ENCODE results near the gene RAET1E.
"Not testable (repeated sequence)": the region's sequence is repeated elsewhere in the genome, so short reads cannot be mapped to it uniquely, and the experiment has no call there.

Gene RAET1E

GRCh38 chr6:149897855-149898744 lies at the start of gene RAET1E:
Gene RAET1E, minus strand, starts transcription at chr6:149898113. Its CDS starts 7,212 bp downstream, at chr6:149890901.
- no peak for DNase-seq

- DNase-seq = not testable (repeated sequence)
These were observed 49.6 kb upstream of the RAET1E start for GRCh38 chr6:149947533-149947932.

GRCh38 chr6:149946631-149947030 lies 48.7 kb upstream of the RAET1E start:
- DNase-seq = not testable (repeated sequence)

- not testable (repeated sequence) for DNase-seq
These were observed 47.4 kb upstream of the RAET1E start for GRCh38 chr6:149945276-149945675.

DNA sequence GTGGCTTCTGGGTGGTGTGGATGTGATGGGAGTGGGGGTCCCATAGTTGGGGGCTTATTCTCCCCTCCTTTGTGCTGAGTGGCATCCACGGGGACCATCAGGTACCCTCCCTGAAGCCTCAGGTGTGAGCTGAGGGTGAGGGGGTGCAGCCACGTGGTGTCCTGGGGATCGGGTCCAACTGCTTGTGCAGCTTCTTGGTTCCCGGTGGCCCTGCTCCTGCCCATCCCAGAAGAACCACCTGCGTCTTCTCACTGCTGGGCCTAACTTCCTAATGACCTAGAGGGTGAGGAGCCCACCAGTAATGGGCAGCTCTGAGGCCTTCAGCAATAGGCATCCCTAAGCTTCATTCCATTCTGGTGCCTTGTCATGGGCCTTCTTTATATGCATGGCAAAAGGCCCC lies 45.4 kb upstream of the RAET1E start:
- DNase-seq = not testable (repeated sequence)

- no peak for DNase-seq
These were observed 44.5 kb upstream of the RAET1E start for GRCh38 chr6:149942461-149942829.

DNA sequence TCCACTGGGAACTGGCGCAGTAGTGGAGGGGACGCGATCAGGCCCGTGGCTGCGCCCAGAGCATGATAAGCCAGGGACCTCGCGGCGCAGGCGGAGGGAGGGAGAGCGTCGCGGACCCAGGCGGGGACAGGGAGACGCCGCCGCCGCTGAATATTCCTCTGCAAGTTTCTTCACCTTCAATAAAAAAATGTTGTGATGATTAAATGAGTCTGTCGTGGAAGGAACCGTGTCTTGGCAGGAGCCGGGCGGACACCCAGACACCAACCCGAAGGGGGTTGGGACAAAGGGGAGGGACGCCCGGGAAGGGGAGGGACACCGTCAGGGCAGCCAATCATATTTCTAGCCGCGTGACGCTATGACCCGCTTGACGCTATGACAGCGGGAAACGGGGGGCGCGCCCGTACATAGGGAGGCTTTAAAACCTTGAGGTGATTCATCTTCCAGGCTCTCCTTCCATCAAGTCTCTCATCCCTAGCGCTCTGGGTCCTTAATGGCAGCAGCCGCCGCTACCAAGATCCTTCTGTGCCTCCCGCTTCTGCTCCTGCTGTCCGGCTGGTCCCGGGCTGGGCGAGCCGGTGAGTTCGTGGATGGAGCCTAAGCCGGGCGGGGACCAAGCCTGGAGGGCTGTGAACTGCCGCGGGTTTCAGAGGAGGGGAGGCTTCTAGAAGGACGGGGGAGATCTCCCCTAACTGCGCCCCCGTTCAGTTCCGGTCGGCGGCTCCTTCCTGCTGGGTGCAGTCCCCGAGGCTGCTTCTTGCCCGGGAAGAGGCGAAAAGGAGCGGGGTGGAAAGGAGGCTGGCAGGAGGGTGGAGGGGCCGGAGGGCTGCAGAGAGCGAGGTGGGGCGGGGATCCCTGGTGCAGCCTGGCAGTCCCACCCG lies 43.9 kb upstream of the RAET1E start, which contains the start of gene ULBP2:
Gene ULBP2 (plus strand): TSS at position 432 of the 878 bp plus-strand sequence. CDS start 59 bp downstream, at position 491.
- DNase-seq = peak; percentile 89

GRCh38 chr6:149940672-149940982 lies 42.7 kb upstream of the RAET1E start:
- no peak for DNase-seq

GRCh38 chr6:149939909-149940671 lies 42.2 kb upstream of the RAET1E start:
- DNase-seq = no peak

- no peak for DNase-seq
These were observed 41.4 kb upstream of the RAET1E start for GRCh38 chr6:149939356-149939648.

- DNase-seq = peak; percentile 55
These were observed 40.9 kb upstream of the RAET1E start for GRCh38 chr6:149938571-149939355.

DNA sequence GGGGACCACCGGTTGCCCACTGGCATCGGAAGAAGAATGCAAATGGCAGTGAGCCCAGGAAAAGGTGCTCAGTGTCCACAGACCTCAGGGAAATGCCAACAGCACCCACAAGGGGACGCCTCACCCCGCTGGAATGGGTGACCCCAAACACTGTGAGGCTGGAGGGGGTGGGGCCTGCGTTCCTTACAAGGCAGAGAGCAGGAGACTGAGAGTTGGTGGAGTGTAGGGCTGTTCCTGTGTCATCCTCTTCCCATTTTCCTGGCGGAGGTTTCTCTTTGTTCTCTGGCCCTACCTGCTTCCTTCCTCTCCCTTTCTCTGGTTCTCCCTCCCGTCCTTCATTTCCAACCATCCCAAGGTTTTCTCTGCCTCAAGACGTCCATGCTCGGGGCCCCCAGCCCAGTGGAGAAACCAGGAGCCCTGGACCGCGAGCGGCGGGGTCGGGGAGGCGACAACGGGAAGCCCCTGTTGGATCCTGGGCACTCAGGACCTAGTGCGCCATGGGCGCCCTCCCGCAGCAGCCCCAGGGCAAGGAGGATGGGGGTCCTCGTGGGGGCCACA lies 40.2 kb upstream of the RAET1E start:
- DNase-seq = not testable (repeated sequence)

DNA sequence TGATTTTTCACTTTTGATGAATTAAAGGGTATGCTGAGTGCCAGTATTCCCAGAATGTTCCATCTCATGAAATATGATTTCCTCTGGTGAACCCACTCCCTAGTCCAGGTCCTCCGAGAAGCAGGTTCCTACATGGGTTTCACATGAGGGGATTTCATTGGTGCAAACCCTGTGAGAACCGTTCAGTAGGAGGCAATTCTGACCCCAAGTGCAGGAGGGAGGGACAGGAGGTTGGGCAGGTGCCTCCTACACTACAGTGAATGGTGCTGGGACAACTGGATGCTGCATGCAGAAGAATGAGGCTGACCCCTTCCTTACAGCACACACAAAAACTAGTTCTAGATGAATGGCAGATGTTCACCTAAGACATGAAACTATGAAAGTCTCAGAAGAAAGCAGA lies 38.8 kb upstream of the RAET1E start:
- no peak for DNase-seq

GRCh38 chr6:149935668-149936067 lies 37.8 kb upstream of the RAET1E start:
- DNase-seq = no peak

- DNase-seq = no peak
These were observed 37.3 kb upstream of the RAET1E start for GRCh38 chr6:149935246-149935645.

- DNase-seq = peak; percentile 73
These were observed 36.6 kb upstream of the RAET1E start for GRCh38 chr6:149934249-149935156.

DNA sequence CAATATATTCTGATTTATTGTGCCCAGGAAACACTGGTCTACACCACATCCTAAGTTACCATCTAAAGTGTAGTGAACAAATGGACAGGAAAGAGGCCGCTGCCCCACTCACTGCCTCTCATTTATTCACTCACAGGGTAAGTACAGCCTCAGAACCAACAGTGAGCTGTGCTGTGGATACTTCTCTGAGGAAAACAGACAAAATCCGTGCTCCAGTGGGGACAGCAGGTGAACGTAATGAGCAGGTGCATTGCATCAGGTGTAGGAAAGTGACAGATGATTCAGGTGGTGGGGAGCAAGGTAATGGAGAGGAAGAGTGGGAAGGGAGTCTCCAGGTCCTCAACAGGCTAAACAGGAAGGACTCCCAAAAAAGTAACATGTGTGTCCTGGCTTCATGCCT lies 35.5 kb upstream of the RAET1E start:
- no peak for DNase-seq

DNA sequence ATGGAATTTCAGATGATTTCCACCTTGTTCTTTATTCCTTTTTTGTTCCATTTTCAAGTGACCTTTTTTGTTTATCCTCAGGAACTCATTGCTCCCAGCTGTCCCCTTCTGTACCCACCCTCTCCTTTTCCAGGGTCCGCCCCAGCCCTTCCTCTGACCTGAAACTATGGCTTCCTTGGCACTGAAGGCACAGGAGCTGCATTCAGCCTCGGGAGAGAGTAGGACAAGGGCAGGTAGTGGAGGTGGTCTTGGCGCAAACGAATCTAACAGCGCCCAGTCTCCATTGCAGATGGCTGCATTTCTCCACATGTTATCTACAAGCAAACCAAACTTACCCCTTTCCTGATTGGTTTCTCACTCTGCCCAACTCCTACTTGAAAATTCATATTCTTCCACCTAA lies 35.1 kb upstream of the RAET1E start:
- no peak for DNase-seq

- no peak for DNase-seq
These were observed 33.6 kb upstream of the RAET1E start for GRCh38 chr6:149931501-149931900.

GRCh38 chr6:149929422-149929821 lies 31.5 kb upstream of the RAET1E start:
- DNase-seq = no peak

GRCh38 chr6:149927025-149927424 lies 29.1 kb upstream of the RAET1E start:
- not testable (repeated sequence) for DNase-seq

Data from activated naive CD4-positive, alpha-beta T cell treated with Interleukin-2 at 50 U/mL for 16 hours (primary cell).